ENCODE data around the gene C2CD4B.

C2CD4B gene

GRCh38 chr15:62165104-62165792 is at the start of gene C2CD4B:
TSS of gene C2CD4B (minus strand) at chr15:62165285. CDS start at chr15:62164984, 301 bp downstream.
- peak; percentile 26 for DNase-seq (ENCODE audit: low read depth, low spot score)

DNA sequence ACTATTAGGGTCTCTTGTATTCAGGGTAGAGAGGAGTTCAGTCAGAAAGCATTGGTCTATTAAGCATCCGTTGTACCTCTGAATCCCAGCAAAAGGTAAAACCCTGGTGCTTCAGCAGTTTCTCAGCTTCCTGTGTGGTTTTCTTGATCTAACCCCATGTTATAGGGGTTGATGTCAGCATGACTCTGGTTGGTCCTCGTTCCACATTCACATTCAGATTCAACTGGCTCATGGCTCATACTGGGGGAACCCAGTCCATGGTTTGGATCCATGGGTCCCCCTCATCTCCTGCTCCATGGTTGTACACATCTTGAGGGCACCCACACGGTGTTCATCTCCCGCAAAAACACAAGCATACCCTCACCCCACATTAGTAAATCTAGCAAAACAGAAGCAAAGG is 47.7 kb upstream of the C2CD4B start:
- no peak for DNase-seq (ENCODE audit: low read depth, low spot score)

- no peak for DNase-seq (ENCODE audit: low read depth, low spot score)
These were observed 46.3 kb upstream of the C2CD4B start for GRCh38 chr15:62211348-62211747.

DNA sequence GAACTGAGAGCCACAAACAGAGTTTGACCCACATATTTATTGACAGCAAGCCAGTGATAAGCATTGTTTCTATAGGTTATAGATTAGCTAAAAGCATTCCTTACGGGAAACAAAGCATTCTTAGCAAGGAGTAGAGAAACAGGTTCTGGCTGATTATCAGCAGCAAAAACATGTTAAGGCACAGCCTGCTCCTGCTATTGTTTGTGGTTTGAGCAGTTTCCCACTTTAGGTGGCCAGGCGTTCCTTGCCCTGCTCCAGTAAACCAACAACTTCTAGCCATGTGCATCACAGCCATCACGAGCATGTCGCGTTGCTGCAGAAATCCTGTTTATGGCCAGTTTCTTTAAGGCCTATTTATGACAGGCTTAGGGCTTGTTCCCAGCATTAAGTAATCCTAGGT is 44.7 kb upstream of the C2CD4B start:
- DNase-seq (ENCODE audit: low read depth, low spot score), result no peak

DNA sequence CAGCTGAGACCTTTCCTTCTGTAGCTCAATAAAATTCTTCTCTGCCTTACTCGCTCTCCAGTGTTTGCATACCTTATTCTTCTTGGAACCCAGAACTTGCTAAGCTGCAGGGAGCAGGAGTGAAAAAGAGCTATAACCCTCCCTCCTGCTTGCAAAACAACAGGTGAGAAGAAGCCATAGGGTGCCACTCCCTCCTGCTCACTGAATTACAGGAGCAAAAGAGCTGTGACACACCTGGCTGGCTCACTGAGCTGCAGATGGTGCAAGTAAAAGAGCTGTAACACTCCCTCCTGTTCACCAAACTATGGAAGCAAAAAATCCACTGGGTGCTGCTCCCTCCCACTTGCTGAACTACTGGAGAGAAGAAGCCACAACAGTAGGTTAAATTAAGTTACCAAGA is 44.2 kb upstream of the C2CD4B start:
- no peak for DNase-seq (ENCODE audit: low read depth, low spot score)

GRCh38 chr15:62208884-62209283 is 43.8 kb upstream of the C2CD4B start:
- no peak for DNase-seq (ENCODE audit: low read depth, low spot score)

GRCh38 chr15:62208367-62208766 is 43.3 kb upstream of the C2CD4B start:
- no peak for DNase-seq (ENCODE audit: low read depth, low spot score)

DNA sequence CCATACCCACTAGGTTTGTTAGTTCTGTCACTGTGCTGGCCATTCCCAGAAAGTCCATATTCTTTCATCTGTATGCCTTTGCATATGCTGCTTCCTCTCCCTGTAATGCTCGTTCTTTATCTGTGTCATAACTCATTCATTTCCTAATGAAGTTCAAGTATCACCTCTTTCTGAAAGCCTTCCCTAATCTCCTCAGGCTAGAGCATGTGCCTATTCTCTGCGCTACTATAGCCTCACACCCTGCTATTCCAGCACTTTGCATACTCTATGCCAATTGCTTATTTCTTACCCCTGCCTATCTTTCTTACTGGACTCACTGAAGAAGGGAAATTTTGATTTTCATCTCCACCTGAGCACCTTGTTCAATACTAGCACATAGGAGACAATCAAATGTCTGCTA is 25.6 kb upstream of the C2CD4B start:
- no peak for DNase-seq (ENCODE audit: low read depth, low spot score)

GRCh38 chr15:62190274-62190673 is 25.2 kb upstream of the C2CD4B start:
- no peak for DNase-seq (ENCODE audit: low read depth, low spot score)

GRCh38 chr15:62188744-62189143 is 23.7 kb upstream of the C2CD4B start:
- DNase-seq (ENCODE audit: low read depth, low spot score), result no peak

GRCh38 chr15:62187910-62188309 is 22.8 kb upstream of the C2CD4B start:
- no peak for DNase-seq (ENCODE audit: low read depth, low spot score)

GRCh38 chr15:62187425-62187824 is 22.3 kb upstream of the C2CD4B start:
- no peak for DNase-seq (ENCODE audit: low read depth, low spot score)

DNA sequence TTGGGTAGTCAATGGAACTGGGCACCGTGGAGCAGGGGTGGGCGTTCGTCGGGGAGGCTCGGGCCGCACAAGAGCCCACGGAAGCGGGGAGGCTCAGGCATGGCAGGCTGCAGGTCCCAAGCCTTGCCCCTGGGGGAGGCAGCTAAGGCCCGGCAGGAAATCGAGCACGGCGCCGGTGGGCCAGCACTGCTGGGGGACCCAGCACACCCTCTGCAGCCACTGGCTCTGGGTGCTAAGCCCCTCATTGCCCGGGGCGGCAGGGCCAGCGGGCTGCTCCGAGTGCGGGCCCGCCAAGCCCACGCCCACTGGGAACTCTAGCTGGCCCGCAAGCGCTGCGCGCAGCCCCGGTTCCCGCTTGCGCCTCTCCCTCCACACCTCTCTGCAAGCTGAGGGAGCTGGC is 21.5 kb upstream of the C2CD4B start:
- DNase-seq (ENCODE audit: low read depth, low spot score), result no peak

DNA sequence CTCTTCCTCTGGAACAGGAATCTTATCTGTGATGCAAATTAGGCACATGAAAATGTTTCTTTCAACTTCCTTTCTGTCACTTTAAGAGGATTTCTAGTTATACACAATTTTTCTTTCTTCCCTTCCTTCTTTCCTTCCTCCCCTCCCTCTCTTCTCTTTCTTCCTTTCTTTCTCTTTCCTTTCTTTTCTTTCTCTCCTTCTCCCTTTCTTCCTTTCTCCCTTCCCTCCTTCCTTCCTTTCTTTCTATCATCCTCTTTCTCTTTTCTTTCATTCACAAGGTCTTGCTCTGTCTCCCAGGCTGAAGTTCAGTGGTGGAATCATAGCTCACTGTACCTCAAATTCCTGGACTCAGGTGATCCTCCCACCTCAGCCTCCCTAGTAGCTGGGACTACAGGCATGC is 18.0 kb upstream of the C2CD4B start:
- DNase-seq (ENCODE audit: low read depth, low spot score), result no peak

DNA sequence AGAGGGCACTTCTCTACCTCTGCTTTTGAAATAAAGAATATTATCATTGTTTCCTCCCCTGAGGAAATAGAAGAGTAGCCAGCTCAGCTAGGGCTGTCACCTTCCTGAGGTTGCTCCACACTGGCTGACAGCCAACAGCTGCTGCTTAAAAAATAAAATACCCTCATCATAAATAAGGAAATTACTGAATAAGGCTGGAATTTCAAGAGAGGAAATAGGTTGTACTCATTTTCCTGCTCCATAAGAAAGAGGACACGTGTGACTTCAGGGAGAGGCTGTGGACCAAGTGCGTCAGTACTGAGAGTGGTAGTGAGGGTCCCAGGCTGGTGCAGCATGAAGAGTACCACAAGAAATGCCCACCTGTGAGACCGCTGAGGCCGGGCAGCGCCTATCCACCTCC is 8.1 kb upstream of the C2CD4B start:
- no peak for DNase-seq (ENCODE audit: low read depth, low spot score)

- no peak for DNase-seq (ENCODE audit: low read depth, low spot score)
These were observed 6.8 kb upstream of the C2CD4B start for GRCh38 chr15:62171882-62172281.

GRCh38 chr15:62165793-62166375 is 799 bp upstream of the C2CD4B start:
- DNase-seq (ENCODE audit: low read depth, low spot score), result no peak

- peak; percentile 31 for DNase-seq (ENCODE audit: low read depth, low spot score)
These were observed 535 bp downstream of the C2CD4B start for GRCh38 chr15:62164396-62165103.

DNA sequence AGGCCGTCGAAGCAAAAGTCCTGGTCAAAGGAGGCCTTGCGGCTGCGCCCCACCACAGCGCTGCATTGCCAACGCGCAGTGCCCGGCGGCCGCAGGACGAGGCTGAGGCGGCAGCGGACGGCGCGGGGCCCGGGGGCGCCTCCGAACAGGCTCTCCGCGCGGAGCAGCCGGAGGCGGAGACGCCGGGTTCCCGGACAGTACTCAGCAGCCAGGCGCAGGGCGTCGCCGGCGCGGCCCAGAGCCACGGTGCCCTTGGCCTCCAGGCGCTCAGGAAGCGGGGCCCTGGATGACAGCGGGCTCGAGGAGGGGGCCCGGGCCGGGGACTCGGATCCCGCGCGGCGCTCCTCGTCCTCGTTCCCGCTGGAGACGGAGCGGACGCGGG is 1.1 kb downstream of the C2CD4B start:
- peak; percentile 25 for DNase-seq (ENCODE audit: low read depth, low spot score)

GRCh38 chr15:62163397-62164013 is 1.6 kb downstream of the C2CD4B start:
- no peak for DNase-seq (ENCODE audit: low read depth, low spot score)

GRCh38 chr15:62153228-62153627 is 11.9 kb downstream of the C2CD4B start:
- no peak for DNase-seq (ENCODE audit: low read depth, low spot score)

GRCh38 chr15:62150445-62150844 is 14.6 kb downstream of the C2CD4B start:
- DNase-seq (ENCODE audit: low read depth, low spot score), result no peak

- DNase-seq (ENCODE audit: low read depth, low spot score), result no peak
These were observed 15.4 kb downstream of the C2CD4B start for GRCh38 chr15:62149729-62150128.
